Ovary (tissue), 9 donors: ENCODE results near the gene C16orf54. TPM values are rescaled to one million over a fixed set of nuclear protein-coding genes. Genes with fewer than 3 reads are reported as not detected.
"Not testable (repeated sequence)": the region's sequence is repeated elsewhere in the genome, so short reads cannot be mapped to it uniquely, and the experiment has no call there.

Experiments
- DNase-seq, 5 donors: peaks; one replicate each; pipeline ENCODE4 v3.0.0-alpha.2; 2019 to 2020
- H3K27ac ChIP-seq, 2 donors: fragments of 200-600 bp; one replicate each; pipeline versions ENCODE4 v1.5.1 to v1.8.0; 2019 to 2022
- H3K27me3 ChIP-seq: fragments of 200-600 bp; one replicate; pipeline ENCODE4 v1.8.0; 2022
- H3K36me3 ChIP-seq: fragments of 200-600 bp; sonication (generic); one replicate; pipeline ENCODE4 v1.5.1; 2019
- H3K4me1 ChIP-seq: one replicate; pipeline ENCODE4 v1.8.1; 2013; ENCODE audit warnings: mild to moderate bottlenecking, moderate library complexity; ENCODE audit not compliant: insufficient read depth
- H3K4me3 ChIP-seq: fragments of 200-600 bp; sonication (generic); one replicate; pipeline ENCODE4 v1.5.1; 2017
- H3K9me3 ChIP-seq, 2 donors: fragments of 200-600 bp in 1 of 2; sonication (generic) in 1 of 2; one replicate each; pipeline versions ENCODE4 v1.5.1 to v1.8.1; 2013 to 2019; ENCODE audit warnings: mild to moderate bottlenecking in 1 of 2, moderate library complexity in 1 of 2
- CTCF ChIP-seq, 3 donors: fragments of 450-650 bp in 2 of 3; fragments of 200-600 bp in 1 of 3; IDR thresholded peaks; one replicate each; pipeline versions ENCODE4 v1.5.1 to v1.8.0; 2016 to 2022; ENCODE audit warnings: antibody characterized with exemption in 3 of 3, mild to moderate bottlenecking in 1 of 3
- EP300 ChIP-seq: sonication (generic); formaldehyde crosslinking; IDR thresholded peaks from one replicate; pipeline ENCODE4 v1.6.1; 2017; ENCODE audit warnings: antibody characterized with exemption
- POLR2A ChIP-seq: fragments of 450-650 bp; IDR thresholded peaks from one replicate; pipeline ENCODE4 v1.6.1; 2017; ENCODE audit warnings: antibody characterized with exemption, mild to moderate bottlenecking, moderate library complexity
- WGBS, 3 donors: extraction: QIAGEN DNeasy Blood & Tissue Kit in 1 of 3; methylation state at CpG; one replicate each; pipeline versions ENCODE4 v1.1.5 to v1.1.7; 2013 to 2017; 5-methylcytosine and 5-hydroxymethylcytosine counted together
- intact Hi-C, 4 donors: fragments of 100-400 bp; cut with DNase I; formaldehyde crosslinking; loops; one replicate each; pipeline versions ENCODE4 v1.11.0 to v1.15.1; 2022 to 2023
- polyA plus RNA-seq, 2 donors: library from polyadenylated mRNA; stranded (reverse); fragments of 200-250 nt in 1 of 2; fragments of 350-450 nt in 1 of 2; fragmentation: Illumina TruSeq in 1 of 2; extraction: RNeasy Lipid Tissue Mini Kit (QIAGEN cat#74804) in 1 of 2; gene quantifications; one replicate each; pipeline ENCODE4 v1.2.3, GENCODE V29; 2013 to 2014
- total RNA-seq, 7 donors: library from RNA; depleted of rRNA in 2 of 7; stranded (reverse); fragments of >200 nt in 2 of 7; fragmentation: NEBNext Ultra II Directional in 3 of 7; extraction: Animal tissue kit (Norgen Biotek cat#: 25700) in 3 of 7; gene quantifications; one replicate each; pipeline versions ENCODE4 v1.1.0 to v1.2.4, GENCODE V29; 2016 to 2023
- donor health status: DM: no; HTN: no; CAD: no; lungs with moderate emphysema.
- donor health status: DM: no; HTN: no; CAD: no.
- donor health status: Bipolar disorder and iron deficiency.
- donor health status: DM: yes; HTN: yes; CAD: no.
- donor health status: DM: no; HTN: no; CAD: no.
- donor health status: DM: yes; HTN: yes; CAD: no.

C16orf54 gene
- total and polyA plus RNA-seq, 9 donors, result 0.12 to 1.7 (median 0.30) TPM

GRCh38 chr16:29721167-29721879 lies 24.5 kb downstream of the C16orf54 start:
- peak; percentile 48 to 70 (median 67) for DNase-seq
- not testable (repeated sequence) for H3K9me3 ChIP-seq, H3K4me3 ChIP-seq, H3K36me3 ChIP-seq, H3K27ac ChIP-seq, H3K27me3 ChIP-seq, H3K4me1 ChIP-seq
- peak in 1 of 3 donors; percentile 37 for TF ChIP-seq CTCF (IDR thresholded peaks at IDR 0.05)
- WGBS, 3 donors, result 39 to 41% (median 39%) methylated on average over 24 of the region's 24 CpGs
- intact Hi-C loops, result loop anchor here in 3 of 4 donors (10.0 kb wide), 2 partner anchors 63 to 303 kb away; partner anchors contain the start of gene C16orf92 (in 1 of the 3)

- H3K4me3 ChIP-seq, result no peak overlapping the region
- peak in 1 of 5 donors; percentile 18 for DNase-seq
- H3K36me3 ChIP-seq, result no peaks in the 10 kb centered on the region
- WGBS, 3 donors, result 72 to 77% (median 72%) methylated on average over 5 of the region's 5 CpGs
- H3K27ac ChIP-seq, result no peak overlapping the region
- intact Hi-C loops, result loop anchor here in 3 of 4 donors (10.0 kb wide), 2 partner anchors 64 to 304 kb away; partner anchors contain the start of gene C16orf92 (in 1 of the 3)
- TF ChIP-seq EP300 (no peak), CTCF (IDR thresholded peaks at IDR 0.05) (no peak), POLR2A (no peak)
- no peaks in the 10 kb centered on the region for H3K9me3 ChIP-seq
- no peaks in the 10 kb centered on the region for H3K27me3 ChIP-seq
- no peaks in the 10 kb centered on the region for H3K4me1 ChIP-seq
Observed at GRCh38 chr16:29720703-29721102, 25.1 kb downstream of the C16orf54 start.

DNA sequence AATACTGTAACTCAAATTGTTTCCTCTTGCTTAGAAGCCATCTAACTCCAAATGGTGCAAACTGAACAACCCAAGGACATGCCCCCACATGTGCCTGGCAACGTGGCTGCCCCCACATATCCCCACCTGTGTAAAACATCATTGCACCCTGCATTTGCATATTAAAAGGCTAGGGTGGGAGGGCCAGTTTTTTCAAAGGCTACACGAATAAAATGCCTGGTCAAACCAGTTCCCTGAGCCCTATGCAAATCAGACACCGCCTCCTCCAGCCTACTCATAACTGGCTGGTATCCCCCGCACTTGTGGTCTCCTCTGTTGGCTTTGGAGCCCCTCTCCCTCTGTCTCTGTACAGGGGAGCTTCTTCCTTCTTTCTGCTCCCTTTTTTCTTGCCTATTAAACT lies 26.7 kb downstream of the C16orf54 start:
- WGBS, 3 donors, result 35 to 43% (median 35%) methylated on average over 4 of the region's 4 CpGs
- TF ChIP-seq CTCF (IDR thresholded peaks at IDR 0.05), result no peak
- TF ChIP-seq POLR2A, result no peak
- no peak for TF ChIP-seq EP300
- H3K4me3 ChIP-seq, result no peak overlapping the region
- H3K27me3 ChIP-seq, result no peaks in the 10 kb centered on the region
- no peaks in the 10 kb centered on the region for H3K9me3 ChIP-seq
- H3K4me1 ChIP-seq, result no peaks in the 10 kb centered on the region
- H3K36me3 ChIP-seq, result no peaks in the 10 kb centered on the region
- peak in 1 of 5 donors; percentile 1 for DNase-seq
- H3K27ac ChIP-seq, result no peak overlapping the region
- intact Hi-C loops, result no loop called here

DNA sequence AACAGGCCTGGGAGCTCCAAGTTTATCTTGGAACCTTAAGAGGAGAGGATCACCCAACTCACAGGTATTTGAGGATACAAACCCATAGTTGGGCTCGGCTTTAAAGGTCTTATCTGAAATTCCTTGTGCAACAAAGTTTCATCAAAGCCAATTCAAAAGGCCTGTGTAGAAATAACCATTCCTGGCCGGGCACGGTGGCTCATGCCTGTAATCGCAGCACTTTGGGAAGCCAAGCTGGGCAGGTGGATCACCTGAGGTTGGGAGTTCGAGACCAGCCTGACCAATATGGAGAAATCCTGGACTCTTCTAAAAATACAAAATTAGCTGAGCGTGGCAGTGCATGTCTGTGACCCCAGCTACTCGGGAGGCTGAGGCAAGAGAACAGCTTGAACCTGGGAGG lies 28.7 kb downstream of the C16orf54 start:
- WGBS, 3 donors, result 75 to 87% (median 81%) methylated on average over 7 of the region's 7 CpGs
- no peaks in the 10 kb centered on the region for H3K27me3 ChIP-seq
- no peaks in the 10 kb centered on the region for H3K9me3 ChIP-seq
- DNase-seq, result peak in 1 of 5 donors; percentile 5
- H3K4me3 ChIP-seq, result no peak overlapping the region
- TF ChIP-seq EP300 (no peak), CTCF (IDR thresholded peaks at IDR 0.05) (no peak), POLR2A (no peak)
- no peak overlapping the region for H3K27ac ChIP-seq
- H3K4me1 ChIP-seq, result no peaks in the 10 kb centered on the region
- H3K36me3 ChIP-seq, result no peaks in the 10 kb centered on the region
- intact Hi-C loops, result no loop called here
